GM23338 (cell line): ENCODE data around the gene C20orf204. TPM values are rescaled to one million over a fixed set of nuclear protein-coding genes. Genes with fewer than 3 reads are reported as not detected.

Source experiments
- ATAC-seq: fragments of 200-7000 bp; cut with Tn5 transposase; 3 replicates; pipeline ENCODE4 v1.9.1; 2020
- DNase-seq: peaks from one replicate; pipeline ENCODE4 v3.0.0-alpha.2; 2015; ENCODE audit warnings: low spot score
- H2AFZ ChIP-seq: fragments of 200-600 bp; sonication (generic); 2 replicates; pipeline ENCODE4 v1.8.0; 2016; ENCODE audit warnings: antibody characterized with exemption, mild to moderate bottlenecking, moderate library complexity
- H3F3A ChIP-seq: fragments of 200-600 bp; sonication (generic); replicated peaks from 2 replicates; pipeline ENCODE4 v1.8.0; 2017; ENCODE audit warnings: antibody characterized with exemption, mixed run types, low read depth
- H3K27ac ChIP-seq: fragments of 200-600 bp; sonication (generic); 2 replicates; pipeline ENCODE4 v1.6.1; 2016; ENCODE audit warnings: low read depth
- H3K27me3 ChIP-seq: fragments of 200-600 bp; sonication (generic); 2 replicates; pipeline ENCODE4 v1.8.0; 2016; ENCODE audit warnings: mild to moderate bottlenecking, mixed run types, moderate library complexity; ENCODE audit not compliant: insufficient read depth
- H3K36me3 ChIP-seq: fragments of 200-600 bp; sonication (generic); 2 replicates; pipeline ENCODE4 v1.8.0; 2016; ENCODE audit warnings: mild to moderate bottlenecking; ENCODE audit not compliant: insufficient read depth
- H3K4me1 ChIP-seq: fragments of 200-600 bp; sonication (generic); 2 replicates; pipeline ENCODE4 v1.8.0; 2016; ENCODE audit warnings: mild to moderate bottlenecking, moderate library complexity; ENCODE audit not compliant: insufficient read depth
- H3K4me2 ChIP-seq: fragments of 200-600 bp; sonication (generic); 2 replicates; pipeline ENCODE4 v1.7.1; 2017; ENCODE audit warnings: mixed run types
- H3K4me3 ChIP-seq: fragments of 200-600 bp; sonication (generic); 2 replicates; pipeline ENCODE4 v1.6.1; 2016; ENCODE audit warnings: mixed run types
- H3K79me2 ChIP-seq: fragments of 200-600 bp; sonication (generic); replicated peaks from 2 replicates; pipeline ENCODE4 v1.8.0; 2017; ENCODE audit warnings: mild to moderate bottlenecking; ENCODE audit not compliant: insufficient read depth
- H3K9me2 ChIP-seq: fragments of 200-600 bp; sonication (generic); 2 replicates; pipeline ENCODE4 v1.8.0; 2017; ENCODE audit not compliant: insufficient read depth
- H4K20me1 ChIP-seq: fragments of 200-600 bp; sonication (generic); replicated peaks from 2 replicates; pipeline ENCODE4 v1.8.0; 2017; ENCODE audit warnings: mild to moderate bottlenecking; ENCODE audit not compliant: insufficient read depth
- H3K27ac Mint-ChIP-seq: 2 replicates; pipeline ENCODE4 v1.8.0; 2020; ENCODE audit warnings: inconsistent platforms, mild to moderate bottlenecking, moderate library complexity, mixed read lengths
- H3K27me3 Mint-ChIP-seq: 3 replicates; pipeline ENCODE4 v1.8.0; 2022; ENCODE audit warnings: low read depth, mild to moderate bottlenecking, moderate library complexity, mixed read lengths, inconsistent platforms; ENCODE audit not compliant: insufficient read depth, poor library complexity
- H3K36me3 Mint-ChIP-seq: 3 replicates; pipeline ENCODE4 v1.8.0; 2021; ENCODE audit warnings: low read depth, mild to moderate bottlenecking, inconsistent platforms, moderate library complexity, mixed read lengths
- H3K4me1 Mint-ChIP-seq: 3 replicates; pipeline ENCODE4 v1.8.0; 2020; ENCODE audit warnings: mild to moderate bottlenecking, inconsistent platforms, mixed read lengths
- H3K4me3 Mint-ChIP-seq: 3 replicates; pipeline ENCODE4 v1.8.0; 2021; ENCODE audit warnings: moderate library complexity, mild to moderate bottlenecking, inconsistent platforms, mixed read lengths
- H3K9me3 Mint-ChIP-seq: 3 replicates; pipeline ENCODE4 v1.8.0; 2020; ENCODE audit warnings: moderate library complexity, mild to moderate bottlenecking, inconsistent platforms, mixed read lengths
- CREB1 ChIP-seq: fragments of 250-450 bp; sonication (Bioruptor Pico); IDR thresholded peaks from 2 replicates; pipeline ENCODE4 v1.5.0; 2020; ENCODE audit warnings: low read depth, mild to moderate bottlenecking, moderate library complexity
- CTCF ChIP-seq, 2 experiments: fragments of 200-600 bp in 1 of 2; sonication (generic) in 1 of 2; conservative IDR thresholded peaks; 2 replicates each; pipeline versions ENCODE4 v1.5.1 to v1.6.1; 2016 to 2017; ENCODE audit warnings: antibody characterized with exemption in 2 of 2, low read depth in 2 of 2, mild to moderate bottlenecking in 2 of 2, moderate library complexity in 1 of 2
- EZH2 ChIP-seq: fragments of 200-600 bp; sonication (generic); IDR thresholded peaks from one replicate; pipeline ENCODE4 v1.8.0; 2017; ENCODE audit warnings: antibody characterized with exemption, mild to moderate bottlenecking, low read depth; ENCODE audit not compliant: unreplicated experiment
- JUNB ChIP-seq: IDR thresholded peaks from one replicate; pipeline ENCODE4 v1.6.1; 2016; ENCODE audit warnings: antibody characterized with exemption; ENCODE audit not compliant: unreplicated experiment
- NANOG ChIP-seq: IDR thresholded peaks from 2 replicates; pipeline ENCODE4 v1.6.1; 2016; ENCODE audit warnings: antibody characterized with exemption, borderline replicate concordance
- POLR2AphosphoS5 ChIP-seq: IDR thresholded peaks from 2 replicates; pipeline ENCODE4 v1.6.1; 2016; ENCODE audit warnings: antibody characterized with exemption, low read depth
- STAT1 ChIP-seq: IDR thresholded peaks from one replicate; pipeline ENCODE4 v1.6.1; 2016; ENCODE audit warnings: antibody characterized with exemption; ENCODE audit not compliant: unreplicated experiment
- ZNF114 ChIP-seq: fragments of 250-450 bp; sonication (Bioruptor Pico); IDR thresholded peaks from 2 replicates; pipeline ENCODE4 v1.5.0; 2020; ENCODE audit warnings: mild to moderate bottlenecking, moderate library complexity
- ZNF462 ChIP-seq: fragments of 250-450 bp; sonication (Bioruptor Pico); IDR thresholded peaks from 2 replicates; pipeline ENCODE4 v1.5.0; 2020; ENCODE audit warnings: mild to moderate bottlenecking, moderate library complexity
- polyA plus RNA-seq: library from polyadenylated mRNA; unstranded; fragments of >200 nt; fragmentation: Nextera tagmentation; extraction: Ambion mirVana; gene quantifications from 2 replicates; pipeline ENCODE4 v1.2.1, GENCODE V29; 2016
- total RNA-seq: library from RNA; depleted of rRNA; stranded (reverse); fragments of >200 nt; shearing (Covaris generic); gene quantifications from 2 replicates; pipeline ENCODE4 v1.2.3, GENCODE V29; 2014

C20orf204 gene
- total and polyA plus RNA-seq, 2 experiments from 2014 or later: 0.73 to 0.82 TPM

- no peak overlapping the region for H3K27ac ChIP-seq
- H3K9me2 ChIP-seq: no peaks in the 10 kb centered on the region
- peak overlapping the region; percentile 47 for H3K4me3 Mint-ChIP-seq
- H4K20me1 ChIP-seq: no peaks in the 10 kb centered on the region
- H3F3A ChIP-seq: 0 out of 2 replicates have a peak, but pooled peaks cover 7% of the 10 kb centered on the region
- H3K9me3 Mint-ChIP-seq: peaks cover 3% of the 10 kb centered on the region; the same call in 1 of the 3 replicates
- H3K4me2 ChIP-seq: peak overlapping the region; percentile 90
- no peak overlapping the region for H2AFZ ChIP-seq
- H3K4me3 ChIP-seq: peak overlapping the region; percentile 45; the same call in 1 of the 2 replicates
- H3K4me1 ChIP-seq: peaks cover 27% of the 10 kb centered on the region; the same call in 1 of the 2 replicates
- DNase-seq (peak; percentile 44), ATAC-seq (peak; percentile 2; the same call in 2 of the 3 replicates)
- H3K36me3 Mint-ChIP-seq: no peaks in the 10 kb centered on the region; the same call in 2 of the 3 replicates
- no peaks in the 10 kb centered on the region for H3K36me3 ChIP-seq
- H3K27me3 Mint-ChIP-seq: peaks cover 50% of the 10 kb centered on the region
- no peak overlapping the region for H3K27ac Mint-ChIP-seq
- no peaks in the 10 kb centered on the region for H3K79me2 ChIP-seq
- peaks cover 50% of the 10 kb centered on the region for H3K27me3 ChIP-seq
- peaks cover 33% of the 10 kb centered on the region for H3K4me1 Mint-ChIP-seq
- TF ChIP-seq CTCF (conservative IDR thresholded peaks at IDR 0.05; ENCODE audit: low read depth in 2 of 2) (peak in 1 of 2 experiments; percentile 18; a peak in 1 of 4 replicates), STAT1 (no peak)
Observed at GRCh38 chr20:64082126-64082731, 46.2 kb downstream of the C20orf204 start.

GRCh38 chr20:64082820-64083377 is 46.9 kb downstream of the C20orf204 start:
- Mint-ChIP-seq H3K9me3 (peaks cover 3% of the 10 kb centered on the region; the same call in 1 of the 3 replicates), H3K36me3 (no peaks in the 10 kb centered on the region; the same call in 2 of the 3 replicates), H3K27me3 (peaks cover 50% of the 10 kb centered on the region), H3K4me3 (peak overlapping the region; percentile 64), H3K27ac (no peak overlapping the region), H3K4me1 (peaks cover 33% of the 10 kb centered on the region)
- Histone ChIP-seq H3K4me2 (peak overlapping the region; percentile 90), H3K9me2 (no peaks in the 10 kb centered on the region), H3K4me1 (peaks cover 27% of the 10 kb centered on the region; the same call in 1 of the 2 replicates), H2AFZ (0 out of 2 replicates have a peak overlapping the region, but pooled peaks have one; percentile 38), H4K20me1 (no peaks in the 10 kb centered on the region), H3K27ac (no peak overlapping the region), H3K36me3 (no peaks in the 10 kb centered on the region), H3K79me2 (no peaks in the 10 kb centered on the region), H3F3A (0 out of 2 replicates have a peak, but pooled peaks cover 7% of the 10 kb centered on the region), H3K4me3 (peak overlapping the region; percentile 62), H3K27me3 (peaks cover 50% of the 10 kb centered on the region)
- ATAC-seq (no peak), DNase-seq (no peak)
- TF ChIP-seq EZH2 (no peak), JUNB (no peak), POLR2AphosphoS5 (no peak), ZNF114 (CRISPR knock-in tag) (no peak), CTCF (conservative IDR thresholded peaks at IDR 0.05; ENCODE audit: low read depth in 2 of 2) (no peak), ZNF462 (CRISPR knock-in tag) (no peak), NANOG (no peak), CREB1 (CRISPR knock-in tag) (no peak)
